T-helper 9 cell (primary cell): ENCODE data around the gene C2CD2.
"Not testable (repeated sequence)": the region's sequence is repeated elsewhere in the genome, so short reads cannot be mapped to it uniquely, and the experiment has no call there.

Experiments
- DNase-seq: peaks from one replicate; pipeline ENCODE4 v3.0.0-alpha.2; 2020

Gene C2CD2

GRCh38 chr21:41956926-41957729, 3.3 kb upstream of the C2CD2 start:
- DNase-seq = no peak

GRCh38 chr21:41955516-41955915, 1.7 kb upstream of the C2CD2 start:
- no peak for DNase-seq

GRCh38 chr21:41954654-41955499, 1.1 kb upstream of the C2CD2 start:
- DNase-seq = no peak

GRCh38 chr21:41953249-41953830, 478 bp downstream of the C2CD2 start:
- no peak for DNase-seq

- DNase-seq = no peak
Measured at GRCh38 chr21:41952568-41953248, 1.1 kb downstream of the C2CD2 start.

GRCh38 chr21:41951876-41952567, 1.8 kb downstream of the C2CD2 start:
- DNase-seq = no peak

GRCh38 chr21:41950941-41951351, 2.9 kb downstream of the C2CD2 start:
- no peak for DNase-seq

GRCh38 chr21:41949631-41950030, 4.2 kb downstream of the C2CD2 start:
- DNase-seq = not testable (repeated sequence)

GRCh38 chr21:41948901-41949300, 4.9 kb downstream of the C2CD2 start:
- no peak for DNase-seq

GRCh38 chr21:41948078-41948895, 5.5 kb downstream of the C2CD2 start:
- no peak for DNase-seq

GRCh38 chr21:41945982-41946381, 7.8 kb downstream of the C2CD2 start:
- no peak for DNase-seq

- DNase-seq = no peak
Measured at GRCh38 chr21:41943851-41944250, 10.0 kb downstream of the C2CD2 start.

GRCh38 chr21:41942457-41942856, 11.4 kb downstream of the C2CD2 start:
- no peak for DNase-seq

GRCh38 chr21:41941941-41942340, 11.9 kb downstream of the C2CD2 start:
- DNase-seq = no peak

- DNase-seq = no peak
Measured at GRCh38 chr21:41940431-41940830, 13.4 kb downstream of the C2CD2 start.

GRCh38 chr21:41939391-41939790, 14.4 kb downstream of the C2CD2 start:
- DNase-seq = no peak

- DNase-seq = no peak
Measured at GRCh38 chr21:41933313-41934079, 20.3 kb downstream of the C2CD2 start.

- DNase-seq = no peak
Measured at GRCh38 chr21:41932576-41933312, 21.1 kb downstream of the C2CD2 start.

GRCh38 chr21:41932191-41932575, 21.6 kb downstream of the C2CD2 start:
- DNase-seq = no peak

GRCh38 chr21:41931041-41931451, 22.8 kb downstream of the C2CD2 start:
- no peak for DNase-seq
